GM10266 (cell line): ENCODE results near the gene ZNF701.
"Not testable (repeated sequence)": the region's sequence is repeated elsewhere in the genome, so short reads cannot be mapped to it uniquely, and the experiment has no call there.

Source experiments
- DNase-seq: peaks from one replicate; pipeline ENCODE4 v3.0.0; 2012; ENCODE audit errors: extremely low spot score
- TF ChIP-seq, protein P1 (sequence below): IDR thresholded peaks from 2 replicates; pipeline ENCODE4 v1.5.1; 2012; ENCODE audit warnings: mild to moderate bottlenecking, low read depth; ENCODE audit not compliant: control insufficient read depth, insufficient read depth; ENCODE audit errors: missing control alignments

The ZNF701 gene

DNA sequence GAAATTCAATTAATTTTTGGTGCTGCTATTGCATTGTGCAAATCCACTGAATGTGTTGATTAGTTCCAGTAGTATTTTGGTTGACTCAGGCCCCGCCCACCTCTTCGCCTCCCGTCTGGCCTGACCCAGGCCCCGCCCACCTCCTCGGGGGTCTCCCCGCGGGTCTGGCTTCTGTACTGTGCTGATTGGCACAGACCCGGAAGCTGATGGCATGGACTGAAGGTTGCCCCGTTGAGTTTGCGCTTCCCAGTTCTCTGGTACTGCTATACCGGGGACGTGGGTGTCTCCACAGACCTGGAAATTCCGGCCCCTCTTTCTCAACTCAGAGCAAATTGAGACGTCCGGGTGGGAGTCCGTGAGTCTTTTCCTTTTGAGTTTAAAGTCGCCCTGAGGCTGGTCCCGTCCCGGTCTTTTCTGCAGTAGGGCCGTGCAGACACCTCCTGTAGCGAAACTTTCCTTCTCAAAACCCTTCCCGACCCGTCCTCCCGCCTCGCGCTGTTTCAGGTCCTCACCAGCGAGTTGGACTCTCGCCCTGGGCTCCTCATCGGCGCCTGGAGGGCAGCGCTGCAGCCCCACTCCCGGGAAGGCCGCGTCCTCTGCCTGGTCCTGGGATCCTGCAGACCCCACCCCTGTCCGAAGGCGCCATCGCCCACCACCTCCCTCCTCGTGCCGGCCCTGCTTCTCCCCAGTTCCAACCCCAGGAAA, 14.8 kb downstream of the ZNF701 start:
- TF ChIP-seq, protein P1, sequence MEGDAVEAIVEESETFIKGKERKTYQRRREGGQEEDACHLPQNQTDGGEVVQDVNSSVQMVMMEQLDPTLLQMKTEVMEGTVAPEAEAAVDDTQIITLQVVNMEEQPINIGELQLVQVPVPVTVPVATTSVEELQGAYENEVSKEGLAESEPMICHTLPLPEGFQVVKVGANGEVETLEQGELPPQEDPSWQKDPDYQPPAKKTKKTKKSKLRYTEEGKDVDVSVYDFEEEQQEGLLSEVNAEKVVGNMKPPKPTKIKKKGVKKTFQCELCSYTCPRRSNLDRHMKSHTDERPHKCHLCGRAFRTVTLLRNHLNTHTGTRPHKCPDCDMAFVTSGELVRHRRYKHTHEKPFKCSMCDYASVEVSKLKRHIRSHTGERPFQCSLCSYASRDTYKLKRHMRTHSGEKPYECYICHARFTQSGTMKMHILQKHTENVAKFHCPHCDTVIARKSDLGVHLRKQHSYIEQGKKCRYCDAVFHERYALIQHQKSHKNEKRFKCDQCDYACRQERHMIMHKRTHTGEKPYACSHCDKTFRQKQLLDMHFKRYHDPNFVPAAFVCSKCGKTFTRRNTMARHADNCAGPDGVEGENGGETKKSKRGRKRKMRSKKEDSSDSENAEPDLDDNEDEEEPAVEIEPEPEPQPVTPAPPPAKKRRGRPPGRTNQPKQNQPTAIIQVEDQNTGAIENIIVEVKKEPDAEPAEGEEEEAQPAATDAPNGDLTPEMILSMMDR = no peak
- no peak for DNase-seq

DNA sequence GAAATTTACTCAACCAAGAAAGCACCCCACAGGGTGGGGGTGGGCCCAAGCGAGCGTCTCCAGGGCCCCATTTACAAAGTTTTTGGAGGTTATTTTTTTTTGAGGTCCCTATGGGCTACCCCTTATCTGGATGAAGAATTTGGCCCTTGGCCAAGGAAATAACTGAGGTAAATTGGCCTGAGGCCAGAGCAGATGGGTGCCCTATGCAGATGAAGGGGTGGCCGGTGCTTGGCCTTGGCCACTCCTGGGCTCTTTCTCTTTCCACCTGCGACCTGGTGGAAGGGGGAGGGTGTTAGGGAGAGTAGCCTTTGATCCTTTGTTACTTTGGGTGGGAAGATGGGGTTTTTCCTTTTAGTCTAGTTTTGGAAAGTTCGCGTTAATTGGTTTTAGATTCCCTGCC, 15.5 kb downstream of the ZNF701 start:
- no peak for DNase-seq
- TF ChIP-seq, protein P1 = no peak

DNA sequence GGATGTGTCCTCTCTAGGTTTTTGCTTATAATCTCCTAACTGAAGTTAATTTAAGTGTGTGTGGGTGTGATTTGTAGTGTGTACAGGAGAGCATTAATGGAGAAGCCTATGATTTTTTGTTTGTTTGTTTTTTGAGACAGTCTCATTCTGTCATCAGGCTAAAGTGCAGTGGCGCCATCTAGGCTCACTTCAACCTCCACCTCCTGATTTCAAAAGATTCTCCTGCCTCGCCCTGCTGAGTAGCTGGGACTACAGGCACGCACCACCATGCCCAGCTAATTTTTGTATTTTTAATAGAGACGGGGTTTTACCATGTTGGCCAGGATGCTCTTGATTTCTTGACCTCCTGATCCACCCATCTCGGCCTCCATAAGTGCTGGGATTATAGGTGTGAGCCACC, 20.6 kb downstream of the ZNF701 start:
- TF ChIP-seq, protein P1 = no peak

DNA sequence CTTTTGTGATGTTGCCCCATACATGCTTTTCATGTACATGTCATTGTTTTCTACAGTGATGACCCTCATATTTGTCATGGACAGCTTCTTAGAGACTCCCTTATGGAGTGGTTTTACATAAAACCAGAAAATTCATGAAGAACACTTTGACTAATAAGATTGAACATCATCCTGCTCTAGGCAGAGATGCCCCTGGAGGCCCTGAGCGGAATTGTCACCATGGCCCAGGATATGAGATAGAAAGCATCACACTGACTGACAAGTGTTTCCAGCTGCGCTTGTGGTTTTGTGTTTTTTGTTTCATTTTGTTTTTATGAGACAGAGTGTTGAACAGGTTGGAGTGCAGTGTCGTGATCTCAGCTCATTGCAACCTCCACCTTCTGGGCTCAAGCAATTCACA, 22.2 kb downstream of the ZNF701 start:
- no peak for DNase-seq
- TF ChIP-seq, protein P1 = no peak

More for the DNA sequence above, 20.6 kb downstream of the ZNF701 start:
- DNase-seq = no peak

DNA sequence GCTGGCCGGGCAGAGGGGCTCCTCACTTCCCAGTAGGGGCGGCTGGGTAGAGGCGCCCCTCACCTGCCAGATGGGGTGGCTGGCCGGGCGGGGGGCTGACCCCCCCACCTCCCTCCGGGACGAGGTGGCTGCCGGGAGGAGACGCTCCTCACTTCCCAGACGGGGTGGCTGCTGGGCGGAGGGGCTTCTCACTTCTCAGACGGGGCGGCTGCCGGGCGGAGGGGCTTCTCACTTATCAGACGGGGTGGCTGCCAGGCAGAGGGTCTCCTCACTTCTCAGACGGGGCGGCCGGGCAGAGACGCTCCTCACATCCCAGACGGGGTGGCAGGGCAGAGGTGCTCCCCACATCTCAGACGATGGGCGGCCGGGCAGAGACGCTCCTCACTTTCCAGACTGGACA, 23.4 kb downstream of the ZNF701 start:
- DNase-seq = not testable (repeated sequence)

DNA sequence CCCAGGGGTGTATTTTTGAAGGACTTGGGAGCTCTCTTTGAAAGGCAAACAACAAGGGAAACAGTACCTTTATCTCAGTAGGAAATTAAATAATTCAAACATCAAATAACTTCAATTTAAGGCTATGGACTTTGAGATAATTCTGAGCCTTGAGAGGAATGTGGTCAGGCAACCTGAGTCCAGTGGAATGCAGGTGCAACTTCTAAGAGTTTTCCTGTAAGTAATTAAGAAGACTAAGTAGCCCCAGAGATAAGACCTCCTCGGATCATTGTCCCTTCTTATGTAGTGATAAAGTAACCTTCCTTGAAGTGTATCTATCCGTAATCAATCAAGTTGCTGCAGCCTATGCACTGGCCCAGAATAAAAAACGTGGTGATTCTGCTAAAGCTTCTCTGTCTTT, 29.2 kb downstream of the ZNF701 start:
- DNase-seq = no peak
- TF ChIP-seq, protein P1 = no peak

DNA sequence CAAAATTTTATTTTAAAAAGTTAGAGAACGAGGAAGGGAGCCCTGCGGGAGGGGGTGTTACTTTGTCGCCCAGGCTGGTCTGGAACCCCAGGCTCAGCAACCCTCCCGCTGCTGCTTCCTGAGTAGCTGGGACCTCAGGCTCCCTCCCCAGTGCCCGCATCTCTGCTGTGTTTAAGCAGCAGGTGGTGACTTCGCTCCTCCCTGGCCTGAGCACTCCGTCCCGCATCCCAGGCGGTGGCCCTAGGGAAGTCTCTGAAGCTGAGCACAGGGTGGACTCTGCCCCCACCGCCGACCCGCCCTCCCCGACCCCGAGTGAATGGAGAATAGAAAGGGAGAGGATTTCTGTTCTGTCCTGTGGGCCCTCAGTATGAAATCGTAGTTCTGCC, 30.5 kb downstream of the ZNF701 start:
- TF ChIP-seq, protein P1 = no peak
- no peak for DNase-seq
